ENCODE results near the gene MAST3.

Gene MAST3

DNA sequence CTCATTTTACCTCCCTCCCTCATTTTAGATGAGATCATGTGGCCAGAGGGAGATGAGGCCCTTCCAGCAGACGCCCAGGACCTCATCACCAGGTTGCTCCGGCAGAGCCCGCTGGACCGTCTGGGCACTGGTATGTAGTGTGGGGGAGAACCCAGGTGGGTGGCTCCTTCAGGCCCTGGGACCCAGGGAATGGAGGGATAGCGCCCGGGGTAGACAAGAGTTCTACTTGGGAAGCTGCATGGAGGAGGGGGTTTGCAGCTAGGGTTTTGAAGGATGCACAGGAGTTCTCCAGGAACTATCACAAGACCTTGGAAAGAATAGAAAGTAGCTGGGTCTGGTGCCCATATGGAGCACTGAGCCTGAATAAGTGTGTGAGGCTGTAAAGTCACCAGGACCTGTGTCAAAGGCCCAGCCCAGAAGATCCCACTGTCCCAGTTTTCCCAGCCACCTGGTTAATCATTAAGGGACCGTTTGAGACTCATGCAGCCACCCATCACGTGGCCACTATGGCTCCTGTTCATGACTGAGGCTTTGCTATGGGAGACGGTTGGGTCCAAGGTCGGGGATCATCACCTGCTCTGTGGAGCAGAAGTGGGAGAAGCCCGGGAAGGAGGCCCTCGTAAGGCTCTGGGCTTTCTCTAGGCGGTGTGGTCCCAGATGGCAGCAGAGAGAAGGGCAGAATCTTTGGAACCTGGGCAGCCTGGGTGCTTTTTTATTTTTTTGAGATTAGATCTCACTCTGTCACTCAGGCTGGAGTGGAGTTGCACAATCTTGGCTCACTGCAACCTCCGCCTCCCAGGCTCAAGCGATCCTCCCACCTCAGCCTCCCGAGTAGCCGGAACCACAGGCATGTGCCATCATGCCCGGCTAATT, 38.4 kb downstream of the MAST3 start:
- peak; percentile 83 for FAIRE-seq

DNA sequence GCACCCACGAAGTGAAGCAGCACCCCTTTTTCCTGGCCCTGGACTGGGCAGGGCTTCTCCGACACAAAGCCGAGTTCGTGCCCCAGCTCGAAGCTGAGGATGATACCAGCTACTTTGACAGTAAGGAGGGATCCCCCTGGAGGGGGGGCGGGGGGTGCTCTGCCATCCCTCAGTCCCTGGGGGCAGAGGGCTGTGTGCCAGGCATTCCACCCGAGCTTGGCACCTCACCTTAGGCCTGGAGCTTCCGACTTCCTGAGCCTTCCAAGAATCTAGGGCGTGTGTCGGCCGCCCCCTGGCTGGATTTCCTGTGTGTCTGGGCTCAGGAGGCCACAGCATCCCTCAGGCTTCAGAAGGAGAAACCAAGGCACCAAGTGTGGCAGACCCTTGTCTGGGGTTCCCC, 39.7 kb downstream of the MAST3 start:
- no peak for FAIRE-seq
- DNase-seq (ENCODE audit: low spot score), result no peak

More for the DNA sequence above, 38.4 kb downstream of the MAST3 start:
- DNase-seq (ENCODE audit: low spot score), result peak; percentile 77

DNA sequence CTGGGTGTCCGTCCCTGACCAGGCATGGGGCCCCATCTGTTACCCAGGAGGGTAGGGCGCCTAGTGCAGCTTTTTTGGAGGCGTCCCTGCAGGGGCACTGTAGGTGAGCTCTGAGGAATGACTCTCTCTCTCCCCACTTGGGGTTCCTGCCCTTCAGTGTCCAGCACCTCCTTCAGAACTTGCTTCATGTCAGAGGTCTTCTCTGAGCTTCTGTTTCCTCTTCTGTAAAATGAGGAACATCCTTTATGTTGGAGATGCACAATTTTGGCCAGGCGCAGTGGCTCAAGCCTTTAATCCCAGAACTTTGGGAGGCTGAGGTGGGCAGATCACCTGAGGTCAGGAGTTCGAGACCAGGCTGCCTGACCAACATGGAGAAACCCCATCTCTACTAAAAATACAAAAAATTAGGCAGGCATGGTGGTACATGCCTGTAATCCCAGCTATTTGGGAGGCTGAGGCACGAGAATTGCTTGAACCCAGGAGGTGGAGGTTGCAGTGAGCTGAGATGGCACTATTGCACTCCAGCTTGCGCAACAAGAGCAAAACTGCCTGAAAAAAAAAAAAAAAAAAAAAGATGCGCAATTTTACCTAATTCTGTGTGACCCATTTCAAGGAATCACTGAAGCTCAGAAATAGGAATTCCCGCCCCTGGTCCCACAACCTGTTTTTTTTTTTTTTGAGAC, 40.2 kb downstream of the MAST3 start:
- DNase-seq (ENCODE audit: low spot score) (no peak), FAIRE-seq (no peak)

DNA sequence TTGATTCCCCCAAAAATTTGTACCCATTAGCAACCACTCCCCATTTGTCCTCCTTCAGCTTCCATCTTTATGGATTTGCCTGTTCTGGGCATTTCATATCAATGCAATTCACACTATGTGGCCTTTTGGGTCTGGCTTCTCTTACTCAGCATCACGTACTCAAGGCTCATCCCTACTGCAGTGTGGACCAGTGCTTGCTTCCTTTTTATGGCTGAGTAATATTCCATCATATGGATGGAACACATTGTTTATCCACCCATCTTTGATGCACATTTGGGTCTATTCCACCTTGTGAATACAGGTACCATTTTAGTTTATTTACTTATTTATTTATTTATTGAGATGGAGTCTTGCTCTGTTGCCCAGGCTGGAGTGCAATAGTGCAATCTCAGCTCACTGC, 42.9 kb downstream of the MAST3 start:
- FAIRE-seq, result no peak
- no peak for DNase-seq (ENCODE audit: low spot score)

DNA sequence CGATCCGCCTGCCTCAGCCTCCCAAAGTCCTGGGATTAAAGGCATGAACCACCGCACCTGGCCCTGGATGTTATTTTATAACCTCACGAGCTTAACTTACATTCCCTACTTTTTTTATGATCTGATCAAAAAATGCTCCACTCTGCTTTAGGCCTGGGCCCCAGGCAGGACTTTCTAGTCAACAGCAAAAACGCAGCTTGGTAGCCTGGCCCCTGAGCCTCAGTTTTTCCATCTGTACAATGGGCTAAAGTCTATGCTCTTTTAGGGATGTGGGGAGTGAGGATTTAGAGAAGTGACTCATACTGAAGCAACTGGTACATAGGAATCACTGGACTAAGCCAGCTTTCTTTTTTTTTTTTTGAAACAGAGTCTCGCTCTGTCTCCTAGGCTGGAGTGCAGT, 43.5 kb downstream of the MAST3 start:
- FAIRE-seq (no peak), DNase-seq (ENCODE audit: low spot score) (no peak)

DNA sequence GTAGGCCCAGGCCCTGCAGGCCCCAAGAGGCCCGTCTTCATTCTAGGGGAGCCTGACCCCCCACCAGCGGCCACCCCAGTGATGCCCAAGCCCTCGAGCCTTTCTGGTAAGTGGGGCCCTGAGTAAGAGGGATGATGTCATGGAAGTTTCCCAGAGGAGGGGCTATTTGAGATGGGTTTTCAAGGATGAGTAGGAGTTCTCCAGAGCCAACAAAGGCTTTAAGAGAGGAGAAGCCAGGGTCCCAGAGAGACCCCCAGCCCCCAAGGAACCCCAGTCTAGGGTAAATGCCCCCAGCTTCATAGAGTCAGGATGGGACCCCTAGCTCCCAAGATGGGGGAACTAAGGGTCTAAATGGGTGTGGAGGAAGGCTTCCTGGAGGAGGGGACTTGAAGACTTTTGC, 46.3 kb downstream of the MAST3 start:
- no peak for FAIRE-seq
- no peak for DNase-seq (ENCODE audit: low spot score)

DNA sequence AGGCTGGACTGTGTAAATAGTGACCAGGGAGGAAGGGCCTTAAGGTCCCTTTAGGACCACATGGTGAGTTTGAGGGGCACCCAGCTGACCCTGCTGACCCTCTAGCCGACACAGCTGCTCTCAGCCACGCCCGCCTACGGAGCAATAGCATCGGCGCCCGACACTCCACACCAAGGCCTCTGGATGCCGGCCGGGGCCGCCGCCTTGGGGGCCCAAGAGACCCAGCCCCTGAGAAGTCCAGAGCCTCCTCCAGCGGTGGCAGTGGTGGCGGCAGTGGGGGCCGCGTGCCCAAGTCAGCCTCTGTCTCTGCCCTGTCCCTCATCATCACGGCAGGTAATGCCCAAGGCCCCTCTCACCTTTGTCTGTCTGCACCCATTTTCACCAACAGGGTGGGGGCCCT, 46.8 kb downstream of the MAST3 start:
- DNase-seq (ENCODE audit: low spot score) (no peak), FAIRE-seq (no peak)

DNA sequence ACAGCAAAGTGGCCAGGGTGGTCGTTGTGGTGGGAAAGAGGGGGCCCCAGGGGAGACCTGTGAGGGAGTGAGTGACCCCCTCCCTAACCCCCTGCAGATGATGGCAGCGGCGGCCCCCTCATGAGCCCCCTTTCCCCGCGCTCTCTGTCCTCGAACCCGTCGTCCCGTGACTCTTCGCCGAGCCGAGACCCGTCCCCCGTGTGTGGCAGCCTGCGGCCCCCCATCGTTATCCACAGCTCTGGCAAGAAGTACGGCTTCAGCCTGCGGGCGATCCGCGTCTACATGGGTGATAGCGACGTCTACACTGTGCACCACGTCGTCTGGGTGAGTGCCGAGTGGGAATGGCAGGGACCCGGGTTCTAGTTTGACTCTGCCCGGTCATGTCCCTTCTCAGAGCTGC, 47.3 kb downstream of the MAST3 start:
- DNase-seq (ENCODE audit: low spot score), result no peak
- no peak for FAIRE-seq

DNA sequence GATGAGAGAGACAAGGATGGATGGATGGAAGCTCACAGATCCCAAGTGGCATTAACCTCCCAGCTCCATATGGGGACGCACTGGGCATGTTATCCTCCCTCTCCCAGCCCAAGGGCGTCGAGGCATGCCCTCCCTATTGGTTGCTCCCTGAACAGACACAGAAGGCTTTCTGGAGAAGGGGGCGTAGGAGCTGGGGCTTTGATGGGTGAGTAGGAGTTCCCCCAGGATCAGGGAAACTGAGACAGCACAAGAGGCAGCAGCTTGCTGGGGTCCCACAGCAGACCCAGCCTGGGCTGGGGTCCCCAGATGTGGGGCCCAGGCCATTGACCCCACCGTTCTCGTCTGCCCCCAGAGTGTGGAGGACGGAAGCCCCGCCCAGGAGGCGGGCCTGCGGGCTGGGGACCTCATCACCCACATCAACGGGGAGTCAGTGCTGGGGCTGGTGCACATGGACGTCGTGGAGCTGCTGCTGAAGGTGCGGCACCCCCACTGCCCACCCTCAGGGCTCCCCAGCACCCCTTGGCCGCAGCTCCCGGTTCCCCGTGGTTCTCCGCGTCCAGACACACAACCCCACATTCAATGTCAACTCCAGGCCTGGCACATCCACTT, 47.9 kb downstream of the MAST3 start:
- DNase-seq (ENCODE audit: low spot score) (no peak), FAIRE-seq (no peak)

DNA sequence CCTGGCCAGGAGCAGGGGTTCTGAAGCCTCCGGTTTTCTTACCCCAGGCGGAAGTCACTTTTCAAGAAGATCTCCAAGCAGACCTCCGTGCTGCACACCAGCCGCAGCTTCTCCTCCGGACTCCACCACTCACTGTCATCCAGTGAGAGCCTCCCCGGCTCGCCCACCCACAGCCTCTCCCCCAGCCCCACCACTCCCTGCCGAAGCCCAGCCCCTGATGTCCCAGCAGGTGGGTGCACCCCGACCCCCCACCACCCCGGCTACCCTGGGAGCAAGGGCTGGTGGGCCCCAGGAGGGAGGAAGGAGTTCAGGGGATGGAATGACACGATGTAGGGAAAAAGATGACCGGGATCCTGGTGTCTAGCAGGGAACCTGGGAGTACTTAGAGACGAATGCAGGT, 49.8 kb downstream of the MAST3 start:
- DNase-seq (ENCODE audit: low spot score), result no peak
- FAIRE-seq, result no peak

DNA sequence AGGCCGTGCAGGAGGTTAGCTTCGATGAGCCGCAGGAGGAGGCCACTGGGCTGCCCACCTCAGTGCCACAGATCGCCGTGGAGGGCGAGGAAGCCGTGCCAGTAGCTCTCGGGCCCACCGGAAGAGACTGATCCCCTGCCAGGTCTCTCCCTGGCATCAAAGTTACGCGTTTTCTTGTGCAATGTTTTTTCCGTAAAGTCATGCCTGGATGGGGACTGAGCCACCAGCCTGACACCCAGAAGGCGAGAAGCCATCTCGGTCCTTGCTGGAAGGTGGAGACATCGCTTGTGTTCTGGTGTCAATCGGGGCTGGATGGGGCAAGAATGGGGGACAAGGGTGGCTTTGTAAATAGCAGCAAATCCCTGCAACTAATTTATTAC, 52.0 kb downstream of the MAST3 start:
- DNase-seq (ENCODE audit: low spot score), result no peak
- no peak for FAIRE-seq

DNA sequence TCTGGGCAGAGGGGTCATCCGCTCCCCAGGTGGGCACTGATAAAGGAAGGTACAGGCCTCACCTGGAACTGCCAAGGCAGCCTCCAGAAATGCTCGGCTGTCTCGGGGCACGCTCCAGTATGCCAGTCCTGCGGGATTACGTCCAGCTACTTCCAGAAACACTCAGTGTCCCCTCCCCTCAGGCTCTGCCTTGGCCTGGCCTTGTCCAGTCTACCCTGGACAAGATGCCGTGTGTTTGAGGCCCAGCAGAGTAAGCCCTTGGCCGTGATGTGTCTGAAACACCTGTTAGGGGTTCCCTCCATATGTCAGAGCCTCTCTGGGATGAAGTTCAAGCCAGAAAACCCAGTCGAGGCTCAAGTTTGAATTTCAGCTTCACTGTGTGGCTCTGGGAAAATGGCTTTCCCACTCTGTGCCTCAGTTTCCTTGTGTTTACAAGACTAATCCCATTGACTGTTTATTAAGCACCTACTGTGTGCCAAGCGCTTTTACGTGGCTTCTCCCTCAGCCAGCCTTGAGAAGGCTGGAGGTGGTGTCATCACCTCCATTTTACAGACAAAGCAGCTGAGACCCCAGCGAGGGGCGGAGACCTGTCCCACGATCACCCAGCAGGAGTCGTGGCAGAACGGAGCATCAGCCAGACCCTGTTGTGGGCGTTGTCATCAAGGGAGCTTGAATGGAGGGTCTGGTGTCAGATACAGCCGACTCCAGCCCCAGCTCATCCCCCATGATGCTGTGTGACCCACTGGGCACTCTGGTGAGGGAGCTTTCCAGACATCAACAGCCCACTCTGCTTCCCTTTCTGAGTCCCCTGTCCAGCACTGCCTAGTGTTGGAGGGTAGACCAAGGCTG, 53.4 kb downstream of the MAST3 start:
- no peak for FAIRE-seq
- no peak for DNase-seq (ENCODE audit: low spot score)

DNA sequence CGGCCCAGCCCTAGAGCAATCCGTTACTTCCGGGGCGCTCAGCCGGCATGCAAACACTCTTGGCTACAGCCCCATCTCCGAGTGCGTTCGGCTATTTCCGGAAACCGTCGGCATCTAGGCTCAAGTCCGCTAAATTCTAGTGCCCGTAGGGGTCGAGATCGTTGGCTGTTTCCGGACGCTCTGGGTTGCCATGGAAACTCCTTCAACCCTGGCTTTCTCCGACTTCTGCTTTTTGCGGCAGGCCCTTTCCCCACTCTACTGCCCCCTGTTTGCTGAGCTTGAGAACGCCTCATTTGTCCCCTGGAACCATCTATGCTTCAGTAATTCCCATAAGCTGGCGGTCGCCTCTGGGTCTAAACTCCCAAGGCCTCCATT, 54.9 kb downstream of the MAST3 start:
- peak; percentile 90 for FAIRE-seq
- peak; percentile 96 for DNase-seq (ENCODE audit: low spot score)

DNA sequence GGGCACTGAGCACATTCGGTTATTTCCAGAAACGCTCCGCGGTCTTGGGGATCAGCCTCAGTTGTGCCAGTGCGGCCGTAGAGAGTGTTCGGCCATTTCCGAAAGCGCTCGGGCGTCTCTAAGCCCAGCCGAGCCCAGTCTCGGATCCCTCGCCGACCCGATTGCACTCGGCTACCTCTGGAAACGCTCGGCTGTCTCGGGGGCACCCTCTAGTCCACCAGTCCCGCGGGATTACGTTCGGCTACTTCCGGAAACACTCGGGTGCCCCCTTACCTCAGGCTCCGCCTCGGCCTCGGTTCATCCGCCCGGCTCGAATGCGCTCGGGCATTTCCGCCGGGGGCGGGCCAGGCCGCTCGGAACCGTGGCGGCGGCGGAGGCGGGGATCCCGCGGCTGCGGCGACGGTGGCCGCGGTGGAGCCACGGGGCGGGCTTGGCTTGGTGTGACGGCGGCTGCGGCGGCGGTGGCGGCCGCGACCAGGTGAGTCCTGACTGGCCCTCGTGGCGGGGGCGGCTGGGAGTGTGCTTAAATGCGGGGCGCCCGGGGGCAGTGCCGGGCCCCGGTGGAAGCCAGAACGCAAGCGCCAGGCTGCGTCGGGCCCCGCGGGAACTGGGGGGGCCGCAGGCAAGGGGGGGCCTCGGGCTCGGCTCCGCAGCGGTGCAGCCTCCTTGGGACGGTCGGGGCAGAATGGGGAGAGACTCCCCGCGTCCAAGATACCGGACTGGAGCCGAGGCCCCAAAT, 55.4 kb downstream of the MAST3 start, which contains the start of gene PIK3R2:
TSS of gene PIK3R2 (plus strand) at position 347 of the 739 bp plus-strand sequence. CDS start 2,717 bp downstream, outside the sequence.
- FAIRE-seq (no peak), DNase-seq (ENCODE audit: low spot score) (peak; percentile 95)

DNA sequence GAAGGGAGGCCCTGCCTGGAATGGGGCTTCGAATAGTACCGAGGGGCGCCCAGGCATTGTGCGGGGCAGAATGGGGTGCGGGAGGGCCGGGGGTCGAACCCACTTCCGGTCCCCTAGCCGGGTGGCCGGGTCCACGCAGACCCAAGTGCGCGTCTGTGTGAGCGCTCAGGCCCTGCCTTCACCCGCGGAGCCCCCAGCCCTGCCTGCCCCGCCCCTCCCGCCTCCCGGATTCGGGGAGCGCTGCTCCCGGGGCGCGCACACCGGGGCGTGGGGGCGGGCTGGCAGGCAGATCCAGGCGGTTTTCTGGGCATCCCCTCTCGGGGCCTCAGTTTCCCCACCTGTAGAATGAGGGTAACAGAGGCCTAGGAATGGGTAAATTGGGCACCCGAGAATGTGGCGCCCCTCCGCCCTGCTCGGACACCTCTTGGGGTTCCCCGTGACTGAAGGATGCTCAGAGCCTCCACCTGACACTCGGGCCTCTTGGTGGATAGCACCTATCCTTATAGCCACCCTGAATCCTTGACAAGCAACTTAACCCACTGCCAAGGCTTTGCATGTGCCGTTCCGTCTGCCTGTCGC, 56.1 kb downstream of the MAST3 start:
- no peak for FAIRE-seq

DNA sequence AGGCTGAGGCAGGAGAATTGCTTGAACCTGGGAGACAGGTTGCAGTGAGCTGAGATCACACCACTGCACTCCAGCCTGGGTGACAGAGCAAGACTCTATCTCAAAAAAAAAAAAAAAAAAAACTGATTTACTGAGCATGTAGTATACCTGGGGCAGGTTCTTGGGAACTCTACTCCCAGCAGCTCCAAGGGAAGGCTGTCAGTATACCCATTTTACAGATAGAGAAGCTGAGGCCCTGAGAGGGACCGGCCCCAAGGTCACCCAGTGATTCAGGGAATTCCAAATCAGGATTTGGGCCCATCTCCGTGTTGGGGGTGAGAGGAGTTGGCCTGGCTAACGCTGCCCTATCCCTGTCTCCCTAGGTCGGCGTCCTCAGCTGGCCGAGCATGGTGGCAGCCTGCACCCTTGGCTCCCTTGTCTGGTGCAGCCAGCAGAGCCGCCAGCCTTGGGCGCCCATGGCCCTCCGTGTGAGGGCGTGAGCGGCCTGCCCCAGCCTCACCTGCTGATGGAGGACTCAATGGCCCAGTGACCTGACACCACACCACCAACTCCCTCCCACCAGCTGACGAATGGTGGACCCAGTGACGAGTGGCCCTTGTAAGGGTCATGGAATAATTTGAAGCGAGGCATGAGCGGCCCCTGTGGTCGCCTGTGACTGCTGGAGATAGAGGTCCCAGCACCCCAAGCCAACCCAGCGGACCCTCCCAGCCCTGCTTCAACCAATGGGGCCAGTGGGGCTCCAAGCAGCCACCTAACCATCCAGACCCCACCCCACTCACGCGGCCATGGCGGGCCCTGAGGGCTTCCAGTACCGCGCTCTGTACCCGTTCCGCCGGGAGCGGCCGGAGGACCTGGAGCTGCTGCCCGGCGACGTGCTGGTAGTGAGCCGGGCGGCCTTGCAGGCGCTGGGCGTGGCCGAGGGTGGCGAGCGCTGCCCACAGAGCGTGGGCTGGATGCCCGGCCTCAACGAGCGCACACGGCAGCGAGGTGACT, 57.8 kb downstream of the MAST3 start:
- DNase-seq (ENCODE audit: low spot score) (no peak), FAIRE-seq (no peak)

More for the DNA sequence above, 56.1 kb downstream of the MAST3 start:
- no peak for DNase-seq (ENCODE audit: low spot score)

DNA sequence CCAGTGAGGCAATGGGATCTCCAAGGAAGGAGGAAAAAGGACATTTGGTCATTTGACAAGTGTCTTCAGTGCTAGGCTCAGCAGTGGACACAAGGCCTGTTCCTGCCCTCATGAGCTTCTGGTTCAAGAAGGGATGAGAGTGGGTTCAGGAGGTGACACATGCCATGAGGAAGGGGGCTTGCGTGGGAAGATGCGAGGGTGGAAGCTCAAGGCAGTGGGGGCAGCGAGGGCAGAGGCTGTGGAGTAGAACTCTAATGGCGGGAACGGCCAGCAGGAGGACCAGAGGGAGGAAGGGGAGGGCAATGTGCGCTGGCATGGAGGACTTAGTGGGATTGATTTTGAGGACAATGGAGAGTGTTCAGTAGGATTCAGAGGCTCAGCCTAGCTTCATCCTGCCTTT, 58.7 kb downstream of the MAST3 start:
- no peak for DNase-seq (ENCODE audit: low spot score)
- FAIRE-seq, result no peak

DNA sequence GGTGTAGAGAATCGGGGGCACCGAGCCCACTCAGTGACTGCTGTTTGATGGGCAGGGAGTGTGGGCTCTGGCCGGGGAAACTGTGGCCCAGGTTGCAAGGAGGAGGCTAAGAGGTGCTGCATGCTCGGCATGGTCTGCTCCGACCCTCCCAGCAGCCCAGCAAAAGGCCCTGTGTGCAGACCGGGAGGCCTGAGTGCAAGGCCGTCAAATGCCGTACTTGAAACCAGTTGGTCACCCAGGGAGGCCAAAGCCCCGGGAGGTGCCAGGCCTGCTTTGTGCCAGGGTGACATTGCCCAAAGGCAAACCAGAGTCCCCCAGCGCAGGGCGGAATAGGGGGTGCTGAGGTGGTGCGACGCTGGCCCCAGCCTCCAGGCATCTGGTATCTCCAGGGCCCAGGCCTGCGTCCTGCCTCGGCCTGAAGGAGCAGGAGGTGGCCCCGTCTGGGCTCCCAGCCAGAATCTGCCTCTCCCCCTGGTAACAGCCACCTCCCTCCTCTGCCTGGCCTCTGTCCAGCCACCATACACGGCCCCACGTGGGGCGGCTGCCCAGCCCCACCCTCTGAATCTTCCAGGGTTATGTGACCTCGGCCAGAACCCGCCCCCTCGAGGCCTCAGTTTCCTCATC, 59.4 kb downstream of the MAST3 start:
- DNase-seq (ENCODE audit: low spot score) (peak; percentile 53), FAIRE-seq (no peak)
